ENCODE data around the gene TNNT2. TPM values are rescaled to one million over a fixed set of nuclear protein-coding genes. Genes with fewer than 3 reads are reported as not detected.

TNNT2 gene
- total and polyA plus RNA-seq, 2 of the 8 experiments (the other 6 are each of a cell fraction or from before 2014, with no cell fraction given) = 3.1 to 21.0 TPM

DNA sequence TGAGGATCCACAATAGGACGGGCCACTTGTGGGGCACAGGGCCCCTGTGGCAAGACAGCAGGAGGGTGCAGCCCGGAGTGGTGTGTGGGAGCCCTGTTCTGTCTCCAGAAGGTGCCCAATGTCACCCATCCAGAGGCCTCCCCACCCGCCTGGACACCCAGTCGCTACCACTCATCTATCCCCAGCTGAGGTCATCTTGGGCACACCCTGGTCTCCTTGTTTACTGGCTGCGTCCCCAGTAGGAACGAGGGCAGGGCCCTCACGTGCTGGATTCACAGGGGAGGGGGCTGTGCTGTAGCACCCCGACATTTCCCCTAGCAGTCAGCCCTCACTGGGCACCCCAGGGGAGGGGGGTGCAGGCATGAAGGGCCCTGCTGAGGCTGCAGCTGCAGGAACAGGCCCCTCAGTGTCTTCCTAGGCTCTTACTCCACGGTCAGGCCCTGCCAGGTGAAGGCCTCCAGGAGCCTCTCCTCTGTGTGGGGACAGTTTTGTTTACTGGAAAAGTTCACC is 2.3 kb upstream of the TNNT2 start:
- Histone ChIP-seq H2BK5ac (ENCODE audit: low read depth, low read length) (no peak overlapping the region), H3K9me3 (ENCODE audit: insufficient read depth in 2 of 2, low read depth in 1 of 2, low read length in 1 of 2) (no peaks in the 10 kb centered on the region), H3K14ac (ENCODE audit: insufficient read length) (no peak overlapping the region), H3K23ac (ENCODE audit: insufficient read length) (no peak overlapping the region), H3K4ac (replicated peaks; ENCODE audit: insufficient read length, low read depth, low read length) (no peak overlapping the region), H3K56ac (replicated peaks; ENCODE audit: insufficient read length, low read depth, low read length) (no peak overlapping the region), H3K36me3 (ENCODE audit: control insufficient read depth in 2 of 4, insufficient read depth in 4 of 4, low read length in 3 of 4) (no peaks in the 10 kb centered on the region), H3K4me1 (replicated peaks in 1 of 4; ENCODE audit: control insufficient read depth in 3 of 4, insufficient read depth in 4 of 4, low read length in 3 of 4) (peaks cover 9 to 31% (median 23%) of the 10 kb centered on the region in 4 experiments), H2AFZ (ENCODE audit: low read length) (no peak overlapping the region), H4K91ac (replicated peaks; ENCODE audit: insufficient read length, low read length) (no peak overlapping the region), H2BK12ac (ENCODE audit: low read depth, low read length) (no peak overlapping the region), H3K27me3 (replicated peaks in 1 of 4; ENCODE audit: control insufficient read depth in 3 of 4, extremely low read depth in 1 of 4, insufficient read depth in 3 of 4, low read length in 3 of 4) (no peaks in the 10 kb centered on the region), H3K27ac (ENCODE audit: low read depth, low read length) (no peak overlapping the region), H4K8ac (ENCODE audit: extremely low read depth, insufficient read depth, low read length) (no peak overlapping the region), H4K20me1 (replicated peaks in 1 of 2; ENCODE audit: control insufficient read depth in 1 of 2, insufficient read depth in 2 of 2, low read length in 2 of 2) (no peaks in the 10 kb centered on the region), H2AK5ac (ENCODE audit: low read depth, low read length) (no peak overlapping the region), H3K9ac (replicated peaks in 1 of 4; ENCODE audit: extremely low read depth in 1 of 4, low read depth in 3 of 4, low read length in 3 of 4) (no peak overlapping the region), H2BK120ac (replicated peaks; ENCODE audit: low read depth, low read length) (no peak overlapping the region), H3K18ac (ENCODE audit: extremely low read depth, low read length) (no peak overlapping the region; the same call in 1 of the 2 replicates), H3K79me2 (ENCODE audit: control insufficient read depth in 1 of 2, insufficient read depth in 2 of 2, low read length in 2 of 2) (no peaks in the 10 kb centered on the region), H3K4me2 (ENCODE audit: insufficient read depth in 1 of 2, low read depth in 2 of 2, low read length in 2 of 2) (no peak overlapping the region), H4K5ac (ENCODE audit: insufficient read length, low read depth, low read length) (no peak overlapping the region), H2BK15ac (ENCODE audit: low read length) (no peak overlapping the region), H3K79me1 (ENCODE audit: low read depth, low read length) (no peaks in the 10 kb centered on the region; the same call in 1 of the 2 replicates), H3K4me3 (ENCODE audit: extremely low read depth in 1 of 4, insufficient read depth in 2 of 4, low read depth in 3 of 4, low read length in 4 of 4) (no peak overlapping the region), H2BK20ac (ENCODE audit: low read length) (no peak overlapping the region), H3K23me2 (ENCODE audit: low read depth, low read length) (peaks cover 2% of the 10 kb centered on the region; the same call in 1 of the 2 replicates)
- 93% methylated on average over 9 of the region's 9 CpGs; no CpG with 5 or more reads in 1 of the 2 experiments for WGBS, 2 experiments (ENCODE audit: extremely low coverage in 1 of 2, insufficient coverage in 1 of 2, insufficient read length in 1 of 2, insufficient replicate concordance in 2 of 2, low coverage in 1 of 2, low lambda C conversion rate in 2 of 2, missing lambda C conversion rate in 1 of 2)
- no peak for DNase-seq (ENCODE audit: low read depth in 1 of 2, low spot score in 2 of 2)
- ChIA-PET POLR2A (ENCODE audit: partially characterized antibody) (interaction anchor here (1.1 to 1.5 kb wide), 3 partner anchors 16 to 28 kb away, joined by 3 to 5 read pairs (median 3); no protein-coding TSS in a partner anchor), CTCF (ENCODE audit: partially characterized antibody) (interaction anchor here (5.0 to 17.6 kb wide), 4 partner anchors 11 to 32 kb away, joined by 26 to 371 read pairs (median 216); partner anchors contain the start of gene LAD1)
- no peak for FAIRE-seq
- TF ChIP-seq CBX5 (IDR thresholded peaks at IDR 0.05; ENCODE audit: low read depth, low read length) (no peak), JUN (IDR thresholded peaks at IDR 0.05; ENCODE audit: low read depth, low read length) (no peak), SP2 (IDR thresholded peaks at IDR 0.05; ENCODE audit: low read length) (no peak), KDM1A (IDR thresholded peaks at IDR 0.05; ENCODE audit: borderline replicate concordance, low read length) (no peak), ATF3 (IDR thresholded peaks at IDR 0.05; ENCODE audit: insufficient read depth, low read depth, low read length) (no peak), SAP30 (IDR thresholded peaks at IDR 0.05; ENCODE audit: insufficient read depth, insufficient replicate concordance, low read length) (no peak), SRF (IDR thresholded peaks at IDR 0.05; ENCODE audit: low read depth, low read length) (no peak), ASH2L (IDR thresholded peaks at IDR 0.05; ENCODE audit: low read length) (no peak), CTBP2 (IDR thresholded peaks at IDR 0.05; ENCODE audit: borderline replicate concordance, insufficient read depth, insufficient read length, low read length) (no peak), SUZ12 (IDR thresholded peaks at IDR 0.05; ENCODE audit: low read length) (no peak)

All from H1 (cell line).